Right atrium auricular region (tissue), 2 donors: Measurements from ENCODE around the gene TIPRL. TPM values are rescaled to one million over a fixed set of nuclear protein-coding genes. Genes with fewer than 3 reads are reported as not detected.
A peak's percentile ranks its signal among the peaks of the same experiment; 100 is the strongest.

ENCODE experiments used
- DNase-seq: peaks from one replicate; pipeline ENCODE4 v3.0.0-alpha.2; 2019; ENCODE audit warnings: low spot score
- H3K27ac ChIP-seq, 2 donors: fragments of 200-600 bp; sonication (generic); 1 replicate in 1 of 2; 2 replicates in 1 of 2; pipeline ENCODE4 v1.5.1; 2016 to 2019
- H3K27me3 ChIP-seq, 2 donors: fragments of 200-600 bp; sonication (generic); one replicate each; pipeline versions ENCODE4 v1.5.1 to v1.6.0; 2017 to 2019
- H3K36me3 ChIP-seq: fragments of 200-600 bp; sonication (generic); one replicate; pipeline ENCODE4 v1.5.1; 2016
- H3K4me1 ChIP-seq, 2 donors: fragments of 200-600 bp; sonication (generic); one replicate each; pipeline versions ENCODE4 v1.5.1 to v1.6.0; 2017 to 2019
- H3K4me3 ChIP-seq, 2 donors: fragments of 200-600 bp; sonication (generic); 1 replicate in 1 of 2; 2 replicates in 1 of 2; pipeline ENCODE4 v1.5.1; 2017 to 2019; ENCODE audit warnings: mild to moderate bottlenecking in 1 of 2, moderate library complexity in 1 of 2
- H3K9me3 ChIP-seq, 2 donors: fragments of 200-600 bp; sonication (generic); one replicate each; pipeline ENCODE4 v1.5.1; 2019
- CTCF ChIP-seq, 2 donors: fragments of 200-600 bp; sonication (generic); IDR thresholded peaks; one replicate each; pipeline ENCODE4 v1.5.1; 2019; ENCODE audit warnings: antibody characterized with exemption in 2 of 2
- total RNA-seq, 2 donors: library from RNA; depleted of rRNA; stranded (reverse); fragments of >200 nt; gene quantifications; one replicate each; pipeline ENCODE4 v1.1.0, GENCODE V29; 2016

The TIPRL gene
- total RNA-seq, 2 donors from 2014 or later = 26.9 to 31.9 TPM

GRCh38 chr1:168141871-168142385, 36.8 kb upstream of the TIPRL start:
- no peaks in the 10 kb centered on the region for H3K36me3 ChIP-seq
- no peak overlapping the region for H3K27ac ChIP-seq
- DNase-seq = no peak
- H3K4me3 ChIP-seq = no peak overlapping the region
- TF ChIP-seq CTCF (IDR thresholded peaks at IDR 0.05) = no peak
- H3K9me3 ChIP-seq = no peaks in the 10 kb centered on the region
- H3K4me1 ChIP-seq = no peaks in the 10 kb centered on the region
- no peaks in the 10 kb centered on the region for H3K27me3 ChIP-seq

- no peak overlapping the region for H3K27ac ChIP-seq
- TF ChIP-seq CTCF (IDR thresholded peaks at IDR 0.05) = peak; percentile 92 to 100
These were observed 33.3 kb upstream of the TIPRL start for GRCh38 chr1:168145184-168146159.

GRCh38 chr1:168146160-168146539, 32.6 kb upstream of the TIPRL start:
- Histone ChIP-seq H3K4me1 (no peaks in the 10 kb centered on the region), H3K36me3 (no peaks in the 10 kb centered on the region), H3K27me3 (no peaks in the 10 kb centered on the region), H3K9me3 (no peaks in the 10 kb centered on the region), H3K27ac (no peak overlapping the region), H3K4me3 (no peak overlapping the region)
- no peak for DNase-seq
- TF ChIP-seq CTCF (IDR thresholded peaks at IDR 0.05) = no peak

More at GRCh38 chr1:168145184-168146159, 33.3 kb upstream of the TIPRL start:
- Histone ChIP-seq H3K4me3 (no peak overlapping the region), H3K36me3 (no peaks in the 10 kb centered on the region), H3K4me1 (no peaks in the 10 kb centered on the region), H3K9me3 (no peaks in the 10 kb centered on the region), H3K27me3 (no peaks in the 10 kb centered on the region)
- peak; percentile 87 for DNase-seq

- Histone ChIP-seq H3K9me3 (no peaks in the 10 kb centered on the region), H3K4me3 (no peak overlapping the region), H3K36me3 (no peaks in the 10 kb centered on the region), H3K27me3 (no peaks in the 10 kb centered on the region), H3K4me1 (no peaks in the 10 kb centered on the region), H3K27ac (no peak overlapping the region)
- no peak for DNase-seq
- no peak for TF ChIP-seq CTCF (IDR thresholded peaks at IDR 0.05)
These were observed 32.1 kb upstream of the TIPRL start for GRCh38 chr1:168146626-168147025.

GRCh38 chr1:168148916-168149315, 29.8 kb upstream of the TIPRL start:
- no peak overlapping the region for H3K4me3 ChIP-seq
- DNase-seq = no peak

More at GRCh38 chr1:168148916-168149315, 29.8 kb upstream of the TIPRL start:
- Histone ChIP-seq H3K27me3 (no peaks in the 10 kb centered on the region), H3K4me1 (no peaks in the 10 kb centered on the region), H3K27ac (no peak overlapping the region), H3K36me3 (no peaks in the 10 kb centered on the region), H3K9me3 (no peaks in the 10 kb centered on the region)
- TF ChIP-seq CTCF (IDR thresholded peaks at IDR 0.05) = no peak
